ENCODE data around the gene ARHGAP24.

DNA sequence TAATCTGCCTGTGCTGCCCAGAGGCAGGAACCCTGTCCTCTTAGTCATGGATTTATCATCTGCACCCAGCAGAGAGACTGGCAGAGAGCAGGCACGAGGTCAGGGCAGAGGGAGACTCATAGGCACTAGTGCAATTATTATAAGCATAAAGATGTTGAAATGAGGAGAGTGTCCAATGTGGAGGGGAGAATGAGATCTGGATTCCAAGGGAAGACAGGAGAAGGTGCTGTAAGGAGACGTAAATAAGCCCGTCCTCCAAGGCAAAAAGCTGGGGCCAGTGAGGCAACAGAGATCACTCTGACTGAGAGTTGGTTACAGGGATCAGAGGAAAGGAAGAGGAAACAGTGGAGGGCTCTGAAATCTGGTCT, 478.7 kb downstream of the ARHGAP24 start:
- no peak for TF ChIP-seq POLR2A (IDR thresholded peaks at IDR 0.05)
- TF ChIP-seq, protein P1, sequence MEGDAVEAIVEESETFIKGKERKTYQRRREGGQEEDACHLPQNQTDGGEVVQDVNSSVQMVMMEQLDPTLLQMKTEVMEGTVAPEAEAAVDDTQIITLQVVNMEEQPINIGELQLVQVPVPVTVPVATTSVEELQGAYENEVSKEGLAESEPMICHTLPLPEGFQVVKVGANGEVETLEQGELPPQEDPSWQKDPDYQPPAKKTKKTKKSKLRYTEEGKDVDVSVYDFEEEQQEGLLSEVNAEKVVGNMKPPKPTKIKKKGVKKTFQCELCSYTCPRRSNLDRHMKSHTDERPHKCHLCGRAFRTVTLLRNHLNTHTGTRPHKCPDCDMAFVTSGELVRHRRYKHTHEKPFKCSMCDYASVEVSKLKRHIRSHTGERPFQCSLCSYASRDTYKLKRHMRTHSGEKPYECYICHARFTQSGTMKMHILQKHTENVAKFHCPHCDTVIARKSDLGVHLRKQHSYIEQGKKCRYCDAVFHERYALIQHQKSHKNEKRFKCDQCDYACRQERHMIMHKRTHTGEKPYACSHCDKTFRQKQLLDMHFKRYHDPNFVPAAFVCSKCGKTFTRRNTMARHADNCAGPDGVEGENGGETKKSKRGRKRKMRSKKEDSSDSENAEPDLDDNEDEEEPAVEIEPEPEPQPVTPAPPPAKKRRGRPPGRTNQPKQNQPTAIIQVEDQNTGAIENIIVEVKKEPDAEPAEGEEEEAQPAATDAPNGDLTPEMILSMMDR (IDR thresholded peaks at IDR 0.05) = no peak
